Stimulated activated CD8-positive, alpha-beta memory T cell treated with anti-CD3 and anti-CD28 coated beads, Interleukin-7, amount 100 ng/mL, for 48 hours (primary cell): ENCODE results near the gene MRPL37.
A peak's percentile ranks its signal among the peaks of the same experiment; 100 is the strongest.
"Not testable (repeated sequence)": the region's sequence is repeated elsewhere in the genome, so short reads cannot be mapped to it uniquely, and the experiment has no call there.

Source experiments
- DNase-seq, 2 donors: peaks; one replicate each; pipeline ENCODE4 v3.0.0-alpha.2; 2020; ENCODE audit warnings: low read depth in 1 of 2; ENCODE audit errors: extremely low read depth in 1 of 2

The MRPL37 gene

GRCh38 chr1:54199765-54200518 lies at the start of gene MRPL37, which contains the start of gene CYB5RL:
Gene MRPL37, plus strand, starts transcription at chr1:54200167. Its CDS starts 77 bp downstream, at chr1:54200244.
Gene CYB5RL, minus strand, starts transcription at chr1:54200030. Its CDS starts 4,414 bp downstream, at chr1:54195616.
- peak; percentile 71 to 90 for DNase-seq

- DNase-seq = no peak
These were observed 49.0 kb upstream of the MRPL37 start for GRCh38 chr1:54151013-54151412.

GRCh38 chr1:54152696-54153095 lies 47.3 kb upstream of the MRPL37 start, which contains the start of gene CDCP2:
Gene CDCP2, minus strand, starts transcription at chr1:54153000. Its CDS starts 78 bp downstream, at chr1:54152922.
- no peak for DNase-seq

- no peak for DNase-seq
These were observed 46.2 kb upstream of the MRPL37 start for GRCh38 chr1:54153535-54154439.

GRCh38 chr1:54156201-54156600 lies 43.8 kb upstream of the MRPL37 start:
- no peak for DNase-seq

GRCh38 chr1:54156986-54157385 lies 43.0 kb upstream of the MRPL37 start:
- no peak for DNase-seq

- no peak for DNase-seq
These were observed 42.6 kb upstream of the MRPL37 start for GRCh38 chr1:54157401-54157800.

- no peak for DNase-seq
These were observed 41.9 kb upstream of the MRPL37 start for GRCh38 chr1:54158071-54158470.

- DNase-seq = no peak
These were observed 40.1 kb upstream of the MRPL37 start for GRCh38 chr1:54159733-54160316.

GRCh38 chr1:54160351-54160750 lies 39.6 kb upstream of the MRPL37 start:
- DNase-seq = no peak

- no peak for DNase-seq
These were observed 38.3 kb upstream of the MRPL37 start for GRCh38 chr1:54161495-54162168.

GRCh38 chr1:54163051-54163450 lies 36.9 kb upstream of the MRPL37 start:
- DNase-seq = no peak

GRCh38 chr1:54163573-54163972 lies 36.4 kb upstream of the MRPL37 start:
- no peak for DNase-seq

- no peak for DNase-seq
These were observed 34.8 kb upstream of the MRPL37 start for GRCh38 chr1:54165146-54165545.

- not testable (repeated sequence) for DNase-seq
These were observed 33.6 kb upstream of the MRPL37 start for GRCh38 chr1:54166357-54166756.

GRCh38 chr1:54167422-54168139 lies 32.4 kb upstream of the MRPL37 start:
- no peak for DNase-seq

GRCh38 chr1:54168206-54168965 lies 31.6 kb upstream of the MRPL37 start:
- no peak for DNase-seq

GRCh38 chr1:54169068-54169467 lies 30.9 kb upstream of the MRPL37 start:
- no peak for DNase-seq

- no peak for DNase-seq
These were observed 29.0 kb upstream of the MRPL37 start for GRCh38 chr1:54171016-54171415.
